Astrocyte (in vitro differentiated cells and primary cell): ENCODE data around the gene DIP2C. TPM values are rescaled to one million over a fixed set of nuclear protein-coding genes. Genes with fewer than 3 reads are reported as not detected.
A peak's percentile ranks its signal among the peaks of the same experiment; 100 is the strongest.

Source experiments
- DNase-seq: peaks from one replicate; pipeline ENCODE4 v3.0.0-alpha.2; 2010; ENCODE audit warnings: low read depth
- FAIRE-seq: peaks from 2 replicates; lab custom pipeline; 2011; peaks lifted over from hg19 to GRCh38; lab: Jason Lieb, UNC
- H2AFZ ChIP-seq: 2 replicates; pipeline ENCODE4 v1.6.0; 2012; ENCODE audit warnings: low read depth, low read length, inconsistent platforms
- H3K27ac ChIP-seq: 2 replicates; pipeline ENCODE4 v1.5.1; 2011; ENCODE audit warnings: low read depth, low read length, inconsistent platforms
- H3K27me3 ChIP-seq: 2 replicates; pipeline ENCODE4 v1.6.0; 2011; ENCODE audit warnings: low read length, inconsistent platforms; ENCODE audit not compliant: insufficient read depth
- H3K36me3 ChIP-seq: 2 replicates; pipeline ENCODE4 v1.5.1; 2011; ENCODE audit warnings: low read length, inconsistent platforms; ENCODE audit not compliant: insufficient read depth
- H3K4me1 ChIP-seq: 2 replicates; pipeline ENCODE4 v1.5.1; 2011; ENCODE audit warnings: low read length, inconsistent platforms; ENCODE audit not compliant: insufficient read depth
- H3K4me2 ChIP-seq: 2 replicates; pipeline ENCODE4 v1.6.0; 2012; ENCODE audit warnings: low read length, inconsistent platforms
- H3K4me3 ChIP-seq: 2 replicates; pipeline ENCODE4 v1.5.1; 2011; ENCODE audit warnings: low read depth, mild to moderate bottlenecking, low read length, inconsistent platforms; ENCODE audit not compliant: insufficient read depth
- H3K79me2 ChIP-seq: 2 replicates; pipeline ENCODE4 v1.6.0; 2012; ENCODE audit warnings: mild to moderate bottlenecking, low read length, inconsistent platforms; ENCODE audit not compliant: insufficient read depth
- H3K9ac ChIP-seq: 2 replicates; pipeline ENCODE4 v1.6.0; 2012; ENCODE audit warnings: mild to moderate bottlenecking, low read length, inconsistent platforms
- H3K9me3 ChIP-seq: 2 replicates; pipeline ENCODE4 v1.5.1; 2012; ENCODE audit warnings: low read depth, mild to moderate bottlenecking, low read length, inconsistent platforms; ENCODE audit not compliant: insufficient read depth
- H4K20me1 ChIP-seq: 2 replicates; pipeline ENCODE4 v1.6.0; 2012; ENCODE audit warnings: low read length, inconsistent platforms; ENCODE audit not compliant: insufficient read depth
- H3K27ac Mint-ChIP-seq: one replicate; pipeline ENCODE4 v1.8.0; 2021; ENCODE audit warnings: mild to moderate bottlenecking, mixed read lengths; ENCODE audit not compliant: unreplicated experiment
- H3K27me3 Mint-ChIP-seq: one replicate; pipeline ENCODE4 v1.8.0; 2021; ENCODE audit warnings: low read depth, mixed read lengths; ENCODE audit not compliant: unreplicated experiment
- H3K36me3 Mint-ChIP-seq: one replicate; pipeline ENCODE4 v1.8.0; 2021; ENCODE audit warnings: low read depth, mixed read lengths; ENCODE audit not compliant: unreplicated experiment
- H3K4me1 Mint-ChIP-seq: one replicate; pipeline ENCODE4 v1.8.0; 2021; ENCODE audit warnings: low read depth, mixed read lengths; ENCODE audit not compliant: unreplicated experiment
- H3K4me3 Mint-ChIP-seq: one replicate; pipeline ENCODE4 v1.8.0; 2021; ENCODE audit warnings: mild to moderate bottlenecking, moderate library complexity, mixed read lengths; ENCODE audit not compliant: unreplicated experiment
- H3K9me3 Mint-ChIP-seq: one replicate; pipeline ENCODE4 v1.8.0; 2021; ENCODE audit warnings: mild to moderate bottlenecking, mixed read lengths; ENCODE audit not compliant: unreplicated experiment
- EZH2 ChIP-seq: IDR thresholded peaks from 2 replicates; pipeline ENCODE4 v1.6.1; 2012; ENCODE audit warnings: mild to moderate bottlenecking, low read length, inconsistent platforms; ENCODE audit not compliant: insufficient read depth
- total RNA-seq: library from RNA; stranded (reverse); gene quantifications from 2 replicates; pipeline ENCODE4 v1.2.1, GENCODE V29; 2021
- TF ChIP-seq, protein P1 (sequence below): IDR thresholded peaks from 2 replicates; pipeline ENCODE4 v1.5.1; 2011; ENCODE audit warnings: low read depth, mild to moderate bottlenecking, inconsistent platforms, low read length, moderate library complexity; ENCODE audit not compliant: insufficient read depth

Gene DIP2C
- total RNA-seq, 1 donor from 2014 or later = 27.3 TPM

DNA sequence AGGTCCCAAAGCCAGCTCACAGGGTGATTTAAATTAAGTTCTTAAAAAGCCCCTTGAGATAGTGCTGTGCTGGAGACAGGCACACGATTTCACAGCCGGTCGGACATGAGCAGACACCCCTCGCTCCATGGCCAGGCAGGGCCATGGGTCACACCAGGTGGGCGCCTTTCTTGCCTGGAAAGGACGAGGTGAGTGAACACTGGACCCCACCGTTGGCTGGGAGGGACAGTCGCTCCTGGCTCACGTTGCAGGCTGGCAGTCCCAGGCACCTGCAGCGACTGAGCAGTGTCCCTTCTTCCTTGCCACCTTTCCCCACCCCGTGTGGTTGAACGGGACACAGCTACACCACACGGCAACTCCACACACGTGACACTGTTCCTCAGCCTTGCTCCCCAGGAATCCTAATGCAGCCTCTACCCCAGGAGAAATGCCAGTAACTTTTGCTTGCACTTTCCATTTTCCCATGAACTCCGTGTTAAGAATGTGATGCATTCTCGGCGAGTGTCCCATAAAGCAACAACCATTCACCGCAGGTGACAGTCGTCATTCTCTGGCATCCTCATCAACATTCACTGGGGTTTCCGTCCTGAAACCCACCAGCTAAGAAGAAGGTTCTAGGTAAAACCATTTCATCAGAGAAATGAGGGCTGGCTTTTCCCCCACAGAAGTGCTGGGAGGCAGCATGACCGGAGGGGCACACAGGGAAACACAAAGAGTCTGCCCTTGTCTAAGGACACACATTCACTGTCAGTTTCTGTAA, 336.8 kb downstream of the DIP2C start:
- no peak for TF ChIP-seq EZH2
- TF ChIP-seq, protein P1, sequence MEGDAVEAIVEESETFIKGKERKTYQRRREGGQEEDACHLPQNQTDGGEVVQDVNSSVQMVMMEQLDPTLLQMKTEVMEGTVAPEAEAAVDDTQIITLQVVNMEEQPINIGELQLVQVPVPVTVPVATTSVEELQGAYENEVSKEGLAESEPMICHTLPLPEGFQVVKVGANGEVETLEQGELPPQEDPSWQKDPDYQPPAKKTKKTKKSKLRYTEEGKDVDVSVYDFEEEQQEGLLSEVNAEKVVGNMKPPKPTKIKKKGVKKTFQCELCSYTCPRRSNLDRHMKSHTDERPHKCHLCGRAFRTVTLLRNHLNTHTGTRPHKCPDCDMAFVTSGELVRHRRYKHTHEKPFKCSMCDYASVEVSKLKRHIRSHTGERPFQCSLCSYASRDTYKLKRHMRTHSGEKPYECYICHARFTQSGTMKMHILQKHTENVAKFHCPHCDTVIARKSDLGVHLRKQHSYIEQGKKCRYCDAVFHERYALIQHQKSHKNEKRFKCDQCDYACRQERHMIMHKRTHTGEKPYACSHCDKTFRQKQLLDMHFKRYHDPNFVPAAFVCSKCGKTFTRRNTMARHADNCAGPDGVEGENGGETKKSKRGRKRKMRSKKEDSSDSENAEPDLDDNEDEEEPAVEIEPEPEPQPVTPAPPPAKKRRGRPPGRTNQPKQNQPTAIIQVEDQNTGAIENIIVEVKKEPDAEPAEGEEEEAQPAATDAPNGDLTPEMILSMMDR = no peak
- H3K9me3 ChIP-seq = no peaks in the 10 kb centered on the region
- no peaks in the 10 kb centered on the region for H3K4me1 Mint-ChIP-seq

DNA sequence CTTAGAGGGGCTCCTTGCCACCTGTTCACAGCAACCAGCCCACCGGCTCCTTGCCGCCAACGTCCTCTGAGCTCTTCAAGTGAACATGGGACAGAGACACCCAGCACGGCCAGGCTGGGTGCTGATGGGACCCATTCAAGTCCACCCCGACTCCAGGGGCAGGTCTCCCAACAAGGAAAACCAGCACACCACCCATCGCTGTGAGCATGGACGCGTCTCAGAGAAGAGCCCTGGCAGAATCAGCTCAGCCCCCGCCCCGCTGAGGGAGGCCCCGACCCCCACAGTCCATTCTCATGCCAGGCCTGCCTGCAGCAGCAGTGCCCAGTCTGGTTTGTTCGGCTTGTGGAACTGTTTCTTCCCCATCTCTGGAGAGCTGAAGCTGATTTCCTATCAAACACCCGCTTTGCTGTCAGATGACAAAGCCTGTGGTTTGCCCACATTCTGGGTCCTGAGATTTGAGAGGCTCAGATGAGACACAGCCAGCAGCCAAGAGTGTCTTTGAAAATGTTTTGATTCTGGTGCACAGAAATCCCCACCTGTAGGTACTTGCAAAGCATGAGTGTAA, 337.6 kb downstream of the DIP2C start:
- Histone ChIP-seq H3K27ac (no peak overlapping the region), H2AFZ (no peak overlapping the region), H3K36me3 (peaks cover 4% of the 10 kb centered on the region), H3K4me2 (no peak overlapping the region), H4K20me1 (no peaks in the 10 kb centered on the region), H3K4me3 (no peak overlapping the region), H3K27me3 (no peaks in the 10 kb centered on the region), H3K4me1 (no peaks in the 10 kb centered on the region), H3K9me3 (no peaks in the 10 kb centered on the region), H3K79me2 (peaks cover 3% of the 10 kb centered on the region), H3K9ac (no peak overlapping the region)
- Mint-ChIP-seq H3K27me3 (no peaks in the 10 kb centered on the region), H3K4me3 (no peak overlapping the region), H3K27ac (no peak overlapping the region), H3K4me1 (no peaks in the 10 kb centered on the region), H3K36me3 (peaks cover 41% of the 10 kb centered on the region), H3K9me3 (no peaks in the 10 kb centered on the region)
- TF ChIP-seq EZH2 = no peak
- TF ChIP-seq, protein P1 = no peak
- FAIRE-seq (no peak), DNase-seq (no peak)

More for the DNA sequence above, 336.8 kb downstream of the DIP2C start:
- no peak for DNase-seq
- no peak overlapping the region for H3K27ac ChIP-seq
- H3K79me2 ChIP-seq = peaks cover 3% of the 10 kb centered on the region
- H3K27ac Mint-ChIP-seq = peak overlapping the region; percentile 62
- H3K4me3 ChIP-seq = no peak overlapping the region
- H3K9ac ChIP-seq = no peak overlapping the region
- H3K9me3 Mint-ChIP-seq = no peaks in the 10 kb centered on the region
- H3K4me2 ChIP-seq = no peak overlapping the region
- peaks cover 6% of the 10 kb centered on the region for H3K36me3 ChIP-seq
- no peak overlapping the region for H2AFZ ChIP-seq
- H3K36me3 Mint-ChIP-seq = peaks cover 41% of the 10 kb centered on the region
- H3K4me3 Mint-ChIP-seq = no peak overlapping the region
- H3K27me3 ChIP-seq = no peaks in the 10 kb centered on the region
- no peaks in the 10 kb centered on the region for H4K20me1 ChIP-seq
- no peaks in the 10 kb centered on the region for H3K4me1 ChIP-seq
- no peaks in the 10 kb centered on the region for H3K27me3 Mint-ChIP-seq
- no peak for FAIRE-seq

DNA sequence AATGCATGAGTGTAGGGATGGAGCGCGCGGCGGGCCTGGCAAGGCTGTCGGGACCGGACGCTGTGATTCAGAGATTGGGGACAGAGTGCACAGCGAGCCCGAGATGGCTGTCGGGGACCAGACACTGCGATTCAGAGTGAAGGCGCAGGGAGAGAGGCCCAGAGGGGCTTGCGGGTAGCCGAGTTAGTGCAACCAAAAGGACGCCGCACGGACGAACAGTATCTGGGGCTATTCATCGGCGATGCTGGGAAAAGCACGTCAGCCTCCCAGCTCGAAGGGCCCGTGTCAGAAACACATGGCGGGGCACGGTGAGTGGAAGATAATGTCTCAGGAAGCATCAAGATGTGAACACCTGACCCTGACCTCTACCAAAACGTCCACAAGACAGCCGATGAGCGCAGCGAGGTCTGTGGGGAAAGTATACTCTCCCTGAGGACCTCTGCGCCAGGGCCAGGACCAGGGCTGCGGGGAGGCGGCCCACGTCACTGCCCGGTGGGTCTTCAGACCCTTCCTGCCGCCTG, 338.4 kb downstream of the DIP2C start:
- no peak overlapping the region for H3K4me3 Mint-ChIP-seq
- FAIRE-seq (no peak), DNase-seq (no peak)
- H3K36me3 ChIP-seq = peaks cover 3% of the 10 kb centered on the region
- no peak overlapping the region for H3K4me3 ChIP-seq
- H3K79me2 ChIP-seq = peaks cover 3% of the 10 kb centered on the region
- H3K36me3 Mint-ChIP-seq = peaks cover 37% of the 10 kb centered on the region
- H3K4me1 ChIP-seq = no peaks in the 10 kb centered on the region
- H3K27ac Mint-ChIP-seq = no peak overlapping the region
- H3K9me3 ChIP-seq = no peaks in the 10 kb centered on the region
- TF ChIP-seq, protein P1 = no peak
- no peak for TF ChIP-seq EZH2
- no peak overlapping the region for H3K27ac ChIP-seq
- H3K4me1 Mint-ChIP-seq = no peaks in the 10 kb centered on the region
- no peak overlapping the region for H3K4me2 ChIP-seq
- H2AFZ ChIP-seq = no peak overlapping the region
- H3K9me3 Mint-ChIP-seq = no peaks in the 10 kb centered on the region
- H3K27me3 ChIP-seq = no peaks in the 10 kb centered on the region
- H4K20me1 ChIP-seq = no peaks in the 10 kb centered on the region
- H3K27me3 Mint-ChIP-seq = no peaks in the 10 kb centered on the region
- no peak overlapping the region for H3K9ac ChIP-seq
